ENCODE measurements around the gene TTLL11. TPM values are rescaled to one million over a fixed set of nuclear protein-coding genes. Genes with fewer than 3 reads are reported as not detected.

The TTLL11 gene
- total RNA-seq, 2 donors from 2014 or later: 11.7 to 11.9 TPM

GRCh38 chr9:121839726-121840500, 253.2 kb downstream of the TTLL11 start:
- intact Hi-C loops (cut with DNase I): no loop called here
- Histone ChIP-seq H3K4me1 (replicated peaks) (no peaks in the 10 kb centered on the region), H3K27ac (no peak overlapping the region), H3K4me3 (no peak overlapping the region), H3K36me3 (no peaks in the 10 kb centered on the region), H3K27me3 (replicated peaks; ENCODE audit: insufficient read depth) (no peaks in the 10 kb centered on the region), H3K9me3 (no peaks in the 10 kb centered on the region)
- WGBS: 97% methylated on average over 16 of the region's 16 CpGs
- TF ChIP-seq POLR2A (IDR thresholded peaks at IDR 0.05) (no peak), CTCF (IDR thresholded peaks at IDR 0.05) (no peak), POLR2AphosphoS5 (IDR thresholded peaks at IDR 0.05) (no peak)
- no peak for DNase-seq (ENCODE audit: low spot score)

- H3K27ac ChIP-seq: no peak overlapping the region
- no peak for DNase-seq (ENCODE audit: low spot score)
- intact Hi-C loops (cut with DNase I): no loop called here
- no peaks in the 10 kb centered on the region for H3K36me3 ChIP-seq
- H3K4me1 ChIP-seq (replicated peaks): no peaks in the 10 kb centered on the region
- H3K27me3 ChIP-seq (replicated peaks; ENCODE audit: insufficient read depth): no peaks in the 10 kb centered on the region
- H3K9me3 ChIP-seq: no peaks in the 10 kb centered on the region
- TF ChIP-seq CTCF (IDR thresholded peaks at IDR 0.05) (no peak), POLR2A (IDR thresholded peaks at IDR 0.05) (no peak), POLR2AphosphoS5 (IDR thresholded peaks at IDR 0.05) (no peak)
- 92% methylated on average over 23 of the region's 23 CpGs for WGBS
- no peak overlapping the region for H3K4me3 ChIP-seq
Measured at GRCh38 chr9:121838746-121839669, 254.1 kb downstream of the TTLL11 start.

GRCh38 chr9:121837113-121837961, 255.8 kb downstream of the TTLL11 start:
- 38% methylated on average over 9 of the region's 9 CpGs for WGBS
- no peak for TF ChIP-seq POLR2A (IDR thresholded peaks at IDR 0.05)
- TF ChIP-seq CTCF (IDR thresholded peaks at IDR 0.05): no peak
- no peak for TF ChIP-seq POLR2AphosphoS5 (IDR thresholded peaks at IDR 0.05)
- intact Hi-C loops (cut with DNase I): no loop called here
- no peak for DNase-seq (ENCODE audit: low spot score)
- H3K36me3 ChIP-seq: no peaks in the 10 kb centered on the region
- no peaks in the 10 kb centered on the region for H3K4me1 ChIP-seq (replicated peaks)
- no peak overlapping the region for H3K4me3 ChIP-seq
- H3K27me3 ChIP-seq (replicated peaks; ENCODE audit: insufficient read depth): no peaks in the 10 kb centered on the region
- no peaks in the 10 kb centered on the region for H3K9me3 ChIP-seq
- H3K27ac ChIP-seq: no peak overlapping the region

GRCh38 chr9:121836366-121836885, 256.7 kb downstream of the TTLL11 start:
- Histone ChIP-seq H3K27me3 (replicated peaks; ENCODE audit: insufficient read depth) (no peaks in the 10 kb centered on the region), H3K27ac (no peak overlapping the region), H3K36me3 (no peaks in the 10 kb centered on the region), H3K4me3 (no peak overlapping the region), H3K9me3 (no peaks in the 10 kb centered on the region), H3K4me1 (replicated peaks) (no peaks in the 10 kb centered on the region)
- TF ChIP-seq POLR2AphosphoS5 (IDR thresholded peaks at IDR 0.05) (no peak), POLR2A (IDR thresholded peaks at IDR 0.05) (no peak), CTCF (IDR thresholded peaks at IDR 0.05) (no peak)
- intact Hi-C loops (cut with DNase I): no loop called here
- DNase-seq (ENCODE audit: low spot score): no peak
- 93% methylated on average over 3 of the region's 3 CpGs for WGBS

Measured in prostate gland (tissue), 2 donors.